Loucy (cell line): ENCODE measurements around the gene INPP5J.

Source experiments
- H2AFZ ChIP-seq: fragments of 200-600 bp; sonication (generic); 2 replicates; pipeline ENCODE4 v1.6.0; 2016; ENCODE audit warnings: antibody characterized with exemption, mild to moderate bottlenecking, low read length, moderate library complexity
- H3F3A ChIP-seq: fragments of 200-600 bp; 2 replicates; pipeline ENCODE4 v1.6.0; 2016; ENCODE audit warnings: antibody characterized with exemption, low read depth, mild to moderate bottlenecking
- H3K27me3 ChIP-seq: fragments of 200-600 bp; sonication (generic); 2 replicates; pipeline ENCODE4 v1.6.1; 2014; ENCODE audit warnings: low read length, mild to moderate bottlenecking; ENCODE audit not compliant: insufficient read depth, poor library complexity, severe bottlenecking
- H3K36me3 ChIP-seq: fragments of 200-600 bp; sonication (generic); 2 replicates; pipeline ENCODE4 v1.6.1; 2016; ENCODE audit warnings: low read length; ENCODE audit not compliant: insufficient read depth
- H3K4me1 ChIP-seq: fragments of 200-600 bp; sonication (generic); 2 replicates; pipeline ENCODE4 v1.5.1; 2014; ENCODE audit warnings: low read length, mild to moderate bottlenecking; ENCODE audit not compliant: insufficient read depth, poor library complexity, severe bottlenecking
- H3K4me2 ChIP-seq: fragments of 200-600 bp; sonication (generic); 2 replicates; pipeline ENCODE4 v1.6.0; 2014; ENCODE audit warnings: antibody characterized with exemption, low read length, low read depth, mild to moderate bottlenecking; ENCODE audit not compliant: poor library complexity, severe bottlenecking
- H3K4me3 ChIP-seq: fragments of 200-600 bp; sonication (generic); 2 replicates; pipeline ENCODE4 v1.5.1; 2014; ENCODE audit warnings: low read length, mild to moderate bottlenecking, mixed read lengths; ENCODE audit not compliant: poor library complexity, severe bottlenecking
- H3K79me2 ChIP-seq: fragments of 200-600 bp; sonication (generic); 2 replicates; pipeline ENCODE4 v1.6.1; 2014; ENCODE audit warnings: low read length; ENCODE audit not compliant: insufficient read depth
- H3K9ac ChIP-seq: fragments of 200-600 bp; sonication (generic); 2 replicates; pipeline ENCODE4 v1.6.0; 2014; ENCODE audit warnings: mild to moderate bottlenecking, low read depth, low read length, moderate library complexity; ENCODE audit not compliant: poor library complexity, severe bottlenecking
- H3K9me2 ChIP-seq: fragments of 200-600 bp; sonication (generic); replicated peaks from 2 replicates; pipeline ENCODE4 v1.6.1; 2016; ENCODE audit warnings: low read depth, low read length, mixed read lengths
- H3K9me3 ChIP-seq: fragments of 200-600 bp; sonication (generic); 2 replicates; pipeline ENCODE4 v1.6.1; 2014; ENCODE audit warnings: mild to moderate bottlenecking, antibody characterized with exemption, low read length, low read depth; ENCODE audit not compliant: insufficient read depth
- H4K20me1 ChIP-seq: fragments of 200-600 bp; sonication (generic); 2 replicates; pipeline ENCODE4 v1.6.0; 2014; ENCODE audit warnings: antibody characterized with exemption, low read length, mild to moderate bottlenecking; ENCODE audit not compliant: insufficient read depth, poor library complexity, severe bottlenecking
- CTCF ChIP-seq: fragments of 200-600 bp; sonication (generic); conservative IDR thresholded peaks from 2 replicates; pipeline ENCODE4 v1.5.1; 2014; ENCODE audit warnings: mild to moderate bottlenecking, antibody characterized with exemption, low read length
- EZH2phosphoT487 ChIP-seq: fragments of 200-600 bp; IDR thresholded peaks from 2 replicates; pipeline ENCODE4 v1.6.1; 2018; ENCODE audit warnings: antibody characterized with exemption, mild to moderate bottlenecking, moderate library complexity, borderline replicate concordance

INPP5J gene

DNA sequence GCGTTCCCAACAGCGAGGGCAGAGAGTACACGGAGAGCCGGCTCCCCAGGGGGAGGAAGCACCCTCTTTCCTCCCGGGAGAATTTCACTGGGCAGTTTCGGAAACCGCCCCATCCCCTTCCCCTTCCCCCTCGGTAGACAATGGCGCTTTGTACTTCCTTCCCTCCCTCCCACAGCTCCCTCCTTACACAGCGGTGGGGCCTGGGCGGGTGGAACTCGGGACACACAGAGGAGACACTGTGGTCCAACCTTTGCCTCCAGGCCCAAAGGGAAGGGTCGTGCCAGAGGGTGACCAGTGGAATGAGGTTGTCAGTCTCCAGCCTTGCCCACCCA, 37.3 kb upstream of the INPP5J start:
- Histone ChIP-seq H2AFZ (peak overlapping the region; percentile 99; the same call in 1 of the 2 replicates), H3K4me2 (peak overlapping the region; percentile 91), H3K79me2 (peaks cover 48% of the 10 kb centered on the region)

DNA sequence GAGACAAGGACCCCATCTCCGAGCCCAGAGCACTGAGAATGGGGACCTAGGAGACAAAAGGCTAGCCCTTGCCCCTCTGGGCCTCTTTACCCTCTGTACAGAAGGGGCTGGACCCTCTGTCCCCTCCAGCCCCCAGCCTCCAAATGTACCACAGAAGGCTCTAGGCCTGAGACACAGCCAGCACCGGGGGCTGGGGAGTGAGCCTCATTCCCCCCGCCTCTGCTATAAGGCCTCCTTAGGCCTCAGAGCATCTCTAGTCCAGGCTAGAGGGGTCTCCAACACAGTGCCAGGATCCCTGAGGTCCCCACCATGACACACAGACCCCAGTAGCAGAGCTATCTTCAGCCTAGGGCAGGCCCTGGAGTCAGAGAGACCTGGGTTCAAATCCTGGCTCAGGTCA, 36.8 kb upstream of the INPP5J start:
- no peak overlapping the region for H2AFZ ChIP-seq
- H4K20me1 ChIP-seq, result peaks cover 18% of the 10 kb centered on the region
- peak overlapping the region; percentile 91 for H3K4me2 ChIP-seq
- H3K36me3 ChIP-seq, result peaks cover 27% of the 10 kb centered on the region; the same call in 1 of the 2 replicates
- H3K9me3 ChIP-seq, result no peaks in the 10 kb centered on the region
- peaks cover 32% of the 10 kb centered on the region for H3K4me1 ChIP-seq
- peak overlapping the region; percentile 98 for H3K4me3 ChIP-seq
- peaks cover 48% of the 10 kb centered on the region for H3K79me2 ChIP-seq
- H3K9me2 ChIP-seq, result no peaks in the 10 kb centered on the region
- no peaks in the 10 kb centered on the region for H3F3A ChIP-seq
- no peaks in the 10 kb centered on the region for H3K27me3 ChIP-seq
- peak overlapping the region; percentile 93 for H3K9ac ChIP-seq
- TF ChIP-seq CTCF (no peak), EZH2phosphoT487 (no peak)

More for the DNA sequence above, 37.3 kb upstream of the INPP5J start:
- Histone ChIP-seq H3K27me3 (no peaks in the 10 kb centered on the region), H3K4me1 (peaks cover 32% of the 10 kb centered on the region), H3K4me3 (peak overlapping the region; percentile 98), H4K20me1 (peaks cover 18% of the 10 kb centered on the region), H3K9me3 (no peaks in the 10 kb centered on the region), H3F3A (no peaks in the 10 kb centered on the region), H3K9ac (peak overlapping the region; percentile 93), H3K36me3 (peaks cover 22% of the 10 kb centered on the region; the same call in 1 of the 2 replicates), H3K9me2 (no peaks in the 10 kb centered on the region)
- TF ChIP-seq CTCF, result no peak
- no peak for TF ChIP-seq EZH2phosphoT487

DNA sequence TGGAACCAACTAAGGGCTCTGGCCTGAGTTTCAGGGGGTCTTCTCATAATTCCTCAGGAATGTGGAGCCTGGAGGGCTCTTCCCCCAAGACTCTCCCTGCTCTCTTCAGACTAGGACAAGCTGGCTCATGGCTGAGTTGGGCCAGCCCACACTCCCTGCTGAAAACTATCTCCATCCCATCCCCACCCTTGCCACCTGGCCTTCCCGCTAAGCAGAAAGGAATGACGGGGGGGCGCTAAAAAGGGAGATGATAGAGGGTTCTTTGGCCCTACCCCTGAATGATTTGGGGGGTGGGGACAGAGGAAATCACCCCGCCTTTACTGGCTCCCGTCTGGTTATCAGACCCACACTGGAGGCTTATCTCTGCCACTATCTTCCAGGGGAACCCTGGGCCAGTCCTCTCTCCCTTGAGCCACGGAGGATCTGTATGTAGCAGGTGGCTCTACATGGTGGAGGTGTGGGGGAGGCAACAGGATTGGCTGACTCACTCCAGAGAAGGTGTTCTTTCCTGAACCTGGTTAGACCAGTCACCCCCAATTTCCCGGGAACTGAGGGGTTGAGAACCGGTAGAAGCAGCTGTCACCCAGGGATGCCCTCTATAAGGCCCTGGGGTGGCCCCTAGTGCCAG, 35.9 kb upstream of the INPP5J start:
- Histone ChIP-seq H3K9me3 (no peaks in the 10 kb centered on the region), H3K4me1 (peaks cover 30% of the 10 kb centered on the region), H3K9ac (no peak overlapping the region), H3K27me3 (no peaks in the 10 kb centered on the region), H3K4me2 (no peak overlapping the region), H3F3A (no peaks in the 10 kb centered on the region), H3K4me3 (no peak overlapping the region), H3K36me3 (peaks cover 36% of the 10 kb centered on the region; the same call in 1 of the 2 replicates), H4K20me1 (peaks cover 13% of the 10 kb centered on the region), H3K9me2 (no peaks in the 10 kb centered on the region), H2AFZ (no peak overlapping the region), H3K79me2 (peaks cover 43% of the 10 kb centered on the region)
- TF ChIP-seq CTCF (no peak), EZH2phosphoT487 (no peak)
